Osteoblast (primary cell): Measurements from ENCODE around the gene RAD51B. TPM values are rescaled to one million over a fixed set of nuclear protein-coding genes. Genes with fewer than 3 reads are reported as not detected.
A peak's percentile ranks its signal among the peaks of the same experiment; 100 is the strongest.

Experiments
- DNase-seq: peaks from one replicate; pipeline ENCODE4 v3.0.0; 2011; ENCODE audit warnings: low spot score, mixed read lengths; ENCODE audit not compliant: insufficient read length; ENCODE audit errors: missing footprints
- H2AFZ ChIP-seq: 2 replicates; pipeline ENCODE4 v1.6.0; 2011; ENCODE audit warnings: mild to moderate bottlenecking, low read length
- H3K27ac ChIP-seq: 2 replicates; pipeline ENCODE4 v1.5.1; 2011; ENCODE audit warnings: mild to moderate bottlenecking, low read depth, low read length, moderate library complexity
- H3K27me3 ChIP-seq: 2 replicates; pipeline ENCODE4 v1.6.0; 2012; ENCODE audit warnings: mild to moderate bottlenecking, control low read depth, inconsistent platforms, low read length, moderate library complexity; ENCODE audit not compliant: insufficient read depth
- H3K36me3 ChIP-seq: 2 replicates; pipeline ENCODE4 v1.5.1; 2011; ENCODE audit warnings: mild to moderate bottlenecking, low read length, control low read depth, moderate library complexity; ENCODE audit not compliant: insufficient read depth
- H3K4me1 ChIP-seq: 2 replicates; pipeline ENCODE4 v1.5.1; 2011; ENCODE audit warnings: mild to moderate bottlenecking, low read length, control low read depth, moderate library complexity; ENCODE audit not compliant: insufficient read depth
- H3K4me2 ChIP-seq: 2 replicates; pipeline ENCODE4 v1.6.0; 2011; ENCODE audit warnings: mild to moderate bottlenecking, low read length; ENCODE audit not compliant: insufficient read depth
- H3K4me3 ChIP-seq: fragments of 200-600 bp; sonication (generic); 3 replicates; pipeline ENCODE4 v1.5.1; 2012; ENCODE audit warnings: mild to moderate bottlenecking, low read length, inconsistent platforms; ENCODE audit not compliant: insufficient read depth
- H3K79me2 ChIP-seq: 2 replicates; pipeline ENCODE4 v1.6.0; 2012; ENCODE audit warnings: mild to moderate bottlenecking, low read length, control low read depth, inconsistent platforms; ENCODE audit not compliant: insufficient read depth
- H3K9me3 ChIP-seq: 2 replicates; pipeline ENCODE4 v1.5.1; 2011; ENCODE audit warnings: low read depth, low read length, control low read depth
- H4K20me1 ChIP-seq: 2 replicates; pipeline ENCODE4 v1.6.0; 2012; ENCODE audit warnings: mild to moderate bottlenecking, low read length, control low read depth; ENCODE audit not compliant: insufficient read depth
- CTCF ChIP-seq: IDR thresholded peaks from 2 replicates; pipeline ENCODE4 v1.5.1; 2011; ENCODE audit warnings: mild to moderate bottlenecking, low read depth, low read length, moderate library complexity; ENCODE audit errors: extremely low read depth
- total RNA-seq: library from RNA; depleted of rRNA; stranded (reverse); fragments of >200 nt; gene quantifications from 2 replicates; pipeline ENCODE4 v1.2.3, GENCODE V29; 2012

The RAD51B gene
- total RNA-seq, 1 donor: 13.8 TPM

- Histone ChIP-seq H3K79me2 (no peaks in the 10 kb centered on the region), H3K4me2 (no peak overlapping the region), H3K4me1 (peaks cover 71% of the 10 kb centered on the region), H2AFZ (peak overlapping the region; percentile 35), H3K9me3 (no peaks in the 10 kb centered on the region), H3K27ac (peak overlapping the region; percentile 52), H3K27me3 (no peaks in the 10 kb centered on the region), H3K36me3 (no peaks in the 10 kb centered on the region), H3K4me3 (no peak overlapping the region), H4K20me1 (no peaks in the 10 kb centered on the region)
- DNase-seq: peak; percentile 13
- no peak for TF ChIP-seq CTCF
Measured at GRCh38 chr14:68394764-68395143, 575.2 kb downstream of the RAD51B start.

- no peak overlapping the region for H2AFZ ChIP-seq
- H3K4me3 ChIP-seq: peak overlapping the region; percentile 16
- H3K9me3 ChIP-seq: no peaks in the 10 kb centered on the region
- H3K36me3 ChIP-seq: no peaks in the 10 kb centered on the region
- H3K27me3 ChIP-seq: no peaks in the 10 kb centered on the region
- peak overlapping the region; percentile 41 for H3K4me2 ChIP-seq
- H3K79me2 ChIP-seq: no peaks in the 10 kb centered on the region
- DNase-seq: peak; percentile 82
- no peak for TF ChIP-seq CTCF
- peaks cover 71% of the 10 kb centered on the region for H3K4me1 ChIP-seq
- H4K20me1 ChIP-seq: no peaks in the 10 kb centered on the region
- peak overlapping the region; percentile 61 for H3K27ac ChIP-seq
Measured at GRCh38 chr14:68395604-68396003, 576.0 kb downstream of the RAD51B start.

- H4K20me1 ChIP-seq: no peaks in the 10 kb centered on the region
- no peaks in the 10 kb centered on the region for H3K9me3 ChIP-seq
- H3K27ac ChIP-seq: no peak overlapping the region
- no peak overlapping the region for H3K4me2 ChIP-seq
- no peaks in the 10 kb centered on the region for H3K36me3 ChIP-seq
- H3K27me3 ChIP-seq: no peaks in the 10 kb centered on the region
- peaks cover 62% of the 10 kb centered on the region for H3K4me1 ChIP-seq
- H3K4me3 ChIP-seq: no peak overlapping the region
- no peak for TF ChIP-seq CTCF
- no peak overlapping the region for H2AFZ ChIP-seq
- H3K79me2 ChIP-seq: no peaks in the 10 kb centered on the region
- no peak for DNase-seq
Measured at GRCh38 chr14:68396461-68396860, 576.9 kb downstream of the RAD51B start.

- no peak for DNase-seq
- no peak overlapping the region for H3K4me2 ChIP-seq
- no peak for TF ChIP-seq CTCF
- no peaks in the 10 kb centered on the region for H3K36me3 ChIP-seq
- no peak overlapping the region for H3K27ac ChIP-seq
- no peaks in the 10 kb centered on the region for H3K9me3 ChIP-seq
- H3K79me2 ChIP-seq: no peaks in the 10 kb centered on the region
- H3K4me1 ChIP-seq: peaks cover 53% of the 10 kb centered on the region
- H2AFZ ChIP-seq: no peak overlapping the region
- H3K27me3 ChIP-seq: no peaks in the 10 kb centered on the region
- H3K4me3 ChIP-seq: no peak overlapping the region
- no peaks in the 10 kb centered on the region for H4K20me1 ChIP-seq
Measured at GRCh38 chr14:68397371-68397811, 577.8 kb downstream of the RAD51B start.
